Esophagus squamous epithelium (tissue), 4 donors: Measurements from ENCODE around the gene GBGT1.

ENCODE experiments used
- CTCF ChIP-seq, 6 experiments: fragments of 450-650 bp in 4 of 6; fragments of 200-600 bp in 2 of 6; sonication (generic) in 2 of 6; IDR thresholded peaks; one replicate each; pipeline ENCODE4 v1.5.1; 2016 to 2019; ENCODE audit warnings: antibody characterized with exemption in 6 of 6, mild to moderate bottlenecking in 4 of 6, moderate library complexity in 4 of 6
- POLR2A ChIP-seq, 4 donors: fragments of 450-650 bp; IDR thresholded peaks; one replicate each; pipeline ENCODE4 v1.6.1; 2017; ENCODE audit warnings: antibody characterized with exemption in 4 of 4, mild to moderate bottlenecking in 4 of 4, moderate library complexity in 3 of 4

- TF ChIP-seq CTCF (IDR thresholded peaks at IDR 0.05) (no peak), POLR2A (IDR thresholded peaks at IDR 0.05) (no peak)
These were observed 43.4 kb upstream of the GBGT1 start for GRCh38 chr9:133207021-133207531.
